Measurements from ENCODE around the gene SLC35F4. TPM values are rescaled to one million over a fixed set of nuclear protein-coding genes. Genes with fewer than 3 reads are reported as not detected.

The SLC35F4 gene
- total RNA-seq, 1 experiment from 2014 or later, result not detected

DNA sequence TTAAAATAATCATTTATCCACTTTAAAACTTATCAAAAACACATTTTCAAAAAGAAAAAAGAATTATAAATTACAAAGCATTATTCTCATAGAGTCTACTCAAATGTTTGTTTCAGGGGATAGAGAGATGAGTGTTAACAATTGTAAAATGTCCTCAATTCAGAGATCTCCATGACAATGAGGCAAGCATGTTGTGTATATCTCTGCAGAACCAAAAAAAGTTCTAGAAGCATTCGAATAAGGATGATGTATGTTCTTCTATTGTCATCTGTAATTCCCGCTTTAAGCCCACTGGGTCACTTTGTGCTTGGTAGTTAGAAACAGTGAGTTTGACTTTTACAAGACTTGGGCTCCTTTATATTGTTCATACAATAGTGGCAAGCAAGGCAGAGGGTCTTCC is 298.7 kb downstream of the SLC35F4 start (continued):
- TF ChIP-seq, protein P1, sequence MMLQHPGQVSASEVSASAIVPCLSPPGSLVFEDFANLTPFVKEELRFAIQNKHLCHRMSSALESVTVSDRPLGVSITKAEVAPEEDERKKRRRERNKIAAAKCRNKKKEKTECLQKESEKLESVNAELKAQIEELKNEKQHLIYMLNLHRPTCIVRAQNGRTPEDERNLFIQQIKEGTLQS (IDR thresholded peaks at IDR 0.05), result no peak
- TF ChIP-seq SRF (IDR thresholded peaks at IDR 0.05; ENCODE audit: low read depth) (no peak), POLR2A (IDR thresholded peaks at IDR 0.05; ENCODE audit: borderline replicate concordance, extremely low read depth, insufficient read depth, insufficient read length) (no peak), CEBPB (IDR thresholded peaks at IDR 0.05; ENCODE audit: low read depth) (no peak), RAD21 (IDR thresholded peaks at IDR 0.05; ENCODE audit: low read depth) (no peak), FOSL1 (IDR thresholded peaks at IDR 0.05; ENCODE audit: low read depth) (no peak), POLR2AphosphoS5 (IDR thresholded peaks at IDR 0.05; ENCODE audit: low read depth, low read length) (no peak), JUND (IDR thresholded peaks at IDR 0.05) (no peak), ZFX (IDR thresholded peaks at IDR 0.05) (no peak)
- TF ChIP-seq, protein P2, sequence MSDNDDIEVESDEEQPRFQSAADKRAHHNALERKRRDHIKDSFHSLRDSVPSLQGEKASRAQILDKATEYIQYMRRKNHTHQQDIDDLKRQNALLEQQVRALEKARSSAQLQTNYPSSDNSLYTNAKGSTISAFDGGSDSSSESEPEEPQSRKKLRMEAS (IDR thresholded peaks at IDR 0.05), result no peak

DNA sequence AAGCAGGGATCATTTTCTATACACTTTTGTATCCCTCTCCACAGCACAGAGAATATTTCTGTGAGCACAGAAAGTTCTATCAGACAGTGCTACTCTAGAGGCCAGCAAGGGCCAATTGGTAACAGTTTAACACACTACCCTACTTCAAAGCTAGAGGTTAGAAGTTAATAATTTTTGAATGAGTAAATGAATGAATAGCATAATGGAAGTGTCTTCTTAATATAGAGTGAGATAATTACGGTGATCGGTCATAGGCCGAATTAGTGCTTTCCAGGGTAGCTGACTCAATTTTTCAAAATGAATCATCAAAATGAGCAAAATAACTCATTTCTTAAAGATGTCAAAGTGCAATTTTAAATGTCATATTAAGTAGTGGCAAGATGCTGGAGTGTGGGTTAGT is 305.2 kb downstream of the SLC35F4 start:
- Histone ChIP-seq H3K27ac (ENCODE audit: low read depth, low read length) (no peak overlapping the region), H3K9me3 (ENCODE audit: control insufficient read depth in 1 of 2, insufficient read depth in 1 of 2, low read depth in 1 of 2, low read length in 2 of 2) (no peaks in the 10 kb centered on the region), H4K20me1 (ENCODE audit: insufficient read depth) (no peaks in the 10 kb centered on the region), H3K79me2 (ENCODE audit: insufficient read depth, low read length) (no peaks in the 10 kb centered on the region), H3K4me3 (replicated peaks in 1 of 2; ENCODE audit: low read depth in 1 of 2, low read length in 2 of 2) (no peak overlapping the region), H3K36me3 (ENCODE audit: control insufficient read depth in 1 of 2, insufficient read depth in 2 of 2, low read length in 2 of 2) (no peaks in the 10 kb centered on the region), H3K4me1 (ENCODE audit: control insufficient read depth in 1 of 2, insufficient read depth in 2 of 2, low read length in 2 of 2) (no peaks in the 10 kb centered on the region), H3K9ac (ENCODE audit: low read length) (no peak overlapping the region), H2AFZ (ENCODE audit: low read depth, low read length, poor library complexity, severe bottlenecking) (no peak overlapping the region), H3K9me2 (ENCODE audit: insufficient read depth) (no peaks in the 10 kb centered on the region), H3K4me2 (ENCODE audit: low read length) (no peak overlapping the region), H3K27me3 (ENCODE audit: insufficient read depth, low read length) (peaks cover 84% of the 10 kb centered on the region)
- BruUV-seq (replicated peaks), result no TSS peak
- no peak for TF ChIP-seq EZH2 (IDR thresholded peaks at IDR 0.05)
- TF ChIP-seq TCF7L2 (IDR thresholded peaks at IDR 0.05; ENCODE audit: borderline replicate concordance, extremely low read depth, insufficient read depth, insufficient read length), result no peak
- DNase-seq (ENCODE audit: low read depth, low spot score), result no peak
- RAD21 ChIA-PET (ENCODE audit: low non-redundant PET in 1 of 2, low total read pairs in 2 of 2, uncharacterized antibody in 2 of 2, unreplicated experiment in 2 of 2), result no interaction called here
- POLR2A ChIA-PET, result no interaction called here
- ATAC-seq, result no peak
- CTCF ChIA-PET, result no interaction called here
- intact Hi-C loops (cut with micrococcal nuclease), result no loop called here
